GM18858 (cell line): ENCODE data around the gene TSPAN33.

ENCODE experiments used
- ATAC-seq: cut with Tn5 transposase; IDR thresholded peaks from one replicate; pipeline ENCODE4 v1.9.1; 2021; ENCODE audit not compliant: unreplicated experiment

Gene TSPAN33, protein sequence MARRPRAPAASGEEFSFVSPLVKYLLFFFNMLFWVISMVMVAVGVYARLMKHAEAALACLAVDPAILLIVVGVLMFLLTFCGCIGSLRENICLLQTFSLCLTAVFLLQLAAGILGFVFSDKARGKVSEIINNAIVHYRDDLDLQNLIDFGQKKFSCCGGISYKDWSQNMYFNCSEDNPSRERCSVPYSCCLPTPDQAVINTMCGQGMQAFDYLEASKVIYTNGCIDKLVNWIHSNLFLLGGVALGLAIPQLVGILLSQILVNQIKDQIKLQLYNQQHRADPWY

GRCh38 chr7:129144095-129144833 is at the start of gene TSPAN33:
TSS of gene TSPAN33 (plus strand) at chr7:129144707. CDS start at chr7:129144981, 274 bp downstream.
- peak; percentile 58 for ATAC-seq

GRCh38 chr7:129095258-129095657 is 49.2 kb upstream of the TSPAN33 start:
- ATAC-seq = peak; percentile 75

GRCh38 chr7:129098409-129099084 is 46.0 kb upstream of the TSPAN33 start:
- no peak for ATAC-seq

DNA sequence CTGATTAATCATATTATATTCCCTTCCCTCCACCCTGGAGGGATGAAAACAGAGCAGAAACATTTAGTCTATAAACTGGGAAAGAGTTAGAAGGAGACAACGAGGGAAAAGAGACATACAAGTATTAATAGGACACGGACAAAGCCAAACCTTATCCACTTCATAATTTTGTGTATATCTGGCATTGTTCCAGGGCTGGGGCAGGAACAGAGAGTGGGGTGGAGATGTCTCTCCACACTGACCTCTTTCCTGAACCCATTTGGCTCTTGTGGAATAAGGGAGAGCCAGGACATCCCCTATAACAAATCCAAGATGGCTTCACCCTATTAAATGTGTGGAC is 43.7 kb upstream of the TSPAN33 start:
- ATAC-seq = no peak

DNA sequence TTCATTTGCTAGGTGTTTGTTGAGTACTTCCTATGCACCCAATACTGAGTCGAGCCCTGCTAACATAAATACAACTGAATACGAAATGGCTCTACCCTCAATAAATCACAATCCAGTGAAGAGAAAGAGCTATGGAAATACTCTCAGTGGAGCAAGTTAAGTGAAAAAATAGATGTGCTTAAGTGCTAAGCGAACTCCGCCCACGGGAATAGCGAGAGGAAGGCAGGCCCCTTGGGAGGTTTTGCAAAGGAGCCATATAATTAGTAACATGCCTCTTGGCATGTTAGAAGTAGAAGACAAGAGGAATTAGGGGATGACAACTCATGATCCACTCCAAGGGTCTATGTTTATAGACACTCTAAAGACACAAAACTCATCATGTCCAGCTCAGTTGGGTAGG is 42.8 kb upstream of the TSPAN33 start:
- ATAC-seq = no peak

GRCh38 chr7:129103561-129104324 is 40.8 kb upstream of the TSPAN33 start:
- no peak for ATAC-seq

DNA sequence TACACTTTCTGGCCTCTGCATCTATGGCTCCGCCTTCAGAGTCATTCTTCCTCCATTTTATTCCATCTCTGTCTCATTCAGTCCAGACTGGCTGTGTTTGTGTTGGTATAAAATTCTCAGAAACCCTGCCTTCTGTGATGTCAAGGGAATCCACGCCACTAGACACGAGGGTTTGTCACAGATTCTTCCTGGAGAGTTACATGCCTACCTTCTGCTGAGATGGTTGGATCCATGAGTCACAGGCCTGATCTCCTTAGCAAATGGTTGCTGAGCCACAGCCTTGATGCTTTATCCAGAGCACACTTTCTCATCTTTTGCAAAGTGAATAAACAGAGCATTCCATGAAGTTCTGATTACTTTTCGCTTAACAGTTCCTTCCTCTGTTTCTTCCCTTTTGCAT is 35.9 kb upstream of the TSPAN33 start:
- ATAC-seq = no peak

- no peak for ATAC-seq
Observed at GRCh38 chr7:129110258-129110981, 34.1 kb upstream of the TSPAN33 start.

- ATAC-seq = no peak
Observed at GRCh38 chr7:129110982-129111376, 33.5 kb upstream of the TSPAN33 start.

DNA sequence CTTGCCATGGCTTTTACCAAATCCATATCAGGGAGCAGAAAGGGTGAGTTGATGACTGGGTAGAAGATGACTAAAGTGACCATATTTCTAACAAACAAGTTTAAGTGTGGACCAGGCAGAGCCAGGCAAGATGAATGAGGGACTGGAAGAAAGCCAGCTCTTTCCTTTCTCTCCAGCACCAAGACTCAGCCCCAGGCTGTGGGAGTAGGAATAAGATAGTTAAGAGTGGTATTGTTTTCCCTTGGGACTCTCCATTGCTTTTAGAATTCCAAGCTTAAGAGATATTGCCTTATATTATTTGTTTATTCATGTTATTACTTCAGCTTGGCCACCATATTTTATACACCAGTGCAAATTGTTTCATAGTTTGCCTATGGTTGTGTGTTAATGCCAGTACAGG is 28.8 kb upstream of the TSPAN33 start:
- ATAC-seq = no peak

DNA sequence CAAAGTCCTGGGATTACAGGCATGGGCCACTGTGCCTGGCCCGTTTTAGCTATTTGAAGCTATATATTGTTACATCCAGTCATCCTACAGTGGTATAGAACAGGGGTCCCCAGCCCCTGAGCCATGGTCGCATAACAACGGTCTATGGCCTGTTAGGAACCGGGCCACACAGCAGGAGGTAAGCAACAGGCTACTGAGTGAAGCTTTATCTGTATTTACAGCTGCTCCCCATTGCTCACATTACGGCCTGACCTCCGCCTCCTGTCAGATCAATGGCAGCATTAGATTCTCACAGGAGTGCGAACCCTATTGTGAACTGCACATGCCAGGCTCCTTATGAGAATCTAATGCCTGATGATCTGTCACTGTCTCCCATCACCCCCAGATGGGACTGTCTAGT is 26.3 kb upstream of the TSPAN33 start:
- ATAC-seq = no peak

DNA sequence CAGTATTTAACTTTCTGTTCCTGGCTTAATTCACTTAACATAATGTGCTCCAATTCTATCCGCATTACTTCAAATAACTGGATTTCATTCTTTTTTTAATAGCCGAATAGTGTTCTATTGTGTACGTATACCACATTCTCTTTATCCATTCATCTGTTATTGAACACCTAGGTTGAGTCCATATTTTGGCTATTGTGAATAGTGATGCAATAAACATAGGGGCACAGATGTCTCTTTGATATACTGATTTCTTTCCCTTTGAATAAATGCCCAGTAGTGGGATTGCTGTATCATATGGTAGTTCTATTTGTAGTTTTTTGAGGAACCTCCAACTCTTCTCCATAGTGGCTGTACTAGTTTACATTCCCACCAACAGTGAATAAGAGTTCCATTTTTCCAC is 25.5 kb upstream of the TSPAN33 start:
- ATAC-seq = no peak

GRCh38 chr7:129121501-129122077 is 22.9 kb upstream of the TSPAN33 start:
- peak; percentile 1 for ATAC-seq

GRCh38 chr7:129122078-129122750 is 22.3 kb upstream of the TSPAN33 start:
- peak; percentile 39 for ATAC-seq

DNA sequence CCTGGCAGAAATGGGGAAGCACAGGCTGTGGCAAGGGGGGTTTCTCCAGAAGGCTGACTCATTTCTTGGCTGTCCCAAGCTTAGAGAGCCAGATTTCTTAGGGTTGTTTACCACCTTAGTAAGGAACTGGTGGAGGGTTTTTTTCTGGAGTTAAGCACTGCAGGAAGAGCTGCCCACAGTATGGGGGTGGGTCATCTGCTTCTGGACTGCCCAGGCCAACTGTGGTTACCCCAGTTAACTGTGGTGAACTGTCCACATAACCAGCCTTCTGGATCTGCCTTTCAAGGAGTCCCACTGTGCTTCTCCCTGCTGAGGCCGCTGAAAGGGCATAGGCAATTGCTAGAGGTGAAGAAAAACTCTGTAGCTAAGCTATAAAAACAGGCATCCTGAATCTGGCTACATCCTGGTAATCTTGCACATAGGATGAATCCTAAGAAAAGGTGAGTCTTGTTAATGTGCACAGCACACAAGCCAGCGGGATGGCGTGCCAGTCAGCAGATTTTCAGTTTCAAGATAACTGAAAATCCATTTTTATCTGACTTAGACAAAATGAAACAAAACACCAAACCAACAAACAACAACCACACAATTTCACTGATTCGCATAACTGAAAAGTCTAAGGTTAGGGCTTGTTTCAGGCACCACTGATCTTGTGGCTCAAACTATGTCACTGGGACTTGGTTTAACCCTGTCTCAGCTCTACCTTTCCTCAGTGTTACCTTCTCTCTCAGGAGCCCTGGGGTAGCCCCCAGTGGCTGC is 21.6 kb upstream of the TSPAN33 start:
- peak; percentile 68 for ATAC-seq

- peak; percentile 9 for ATAC-seq
Observed at GRCh38 chr7:129123510-129123857, 21.0 kb upstream of the TSPAN33 start.

- no peak for ATAC-seq
Observed at GRCh38 chr7:129126314-129126713, 18.2 kb upstream of the TSPAN33 start.

DNA sequence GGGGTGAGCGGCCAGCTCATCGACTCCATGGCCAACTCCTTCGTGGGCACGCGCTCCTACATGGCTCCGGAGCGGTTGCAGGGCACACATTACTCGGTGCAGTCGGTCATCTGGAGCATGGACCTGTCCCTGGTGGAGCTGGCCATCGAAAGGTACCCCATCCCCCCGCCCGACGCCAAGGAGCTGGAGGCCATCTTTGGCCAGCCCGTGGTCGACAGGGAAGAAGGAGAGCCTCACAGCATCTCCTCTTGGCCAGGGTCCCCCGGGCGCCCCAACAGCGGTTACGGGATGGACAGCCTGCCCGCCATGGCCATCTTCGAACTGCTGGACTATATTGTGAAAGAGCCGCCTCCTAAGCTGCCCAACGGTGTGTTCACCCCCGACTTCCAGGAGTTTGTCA is 17.4 kb upstream of the TSPAN33 start:
- no peak for ATAC-seq

DNA sequence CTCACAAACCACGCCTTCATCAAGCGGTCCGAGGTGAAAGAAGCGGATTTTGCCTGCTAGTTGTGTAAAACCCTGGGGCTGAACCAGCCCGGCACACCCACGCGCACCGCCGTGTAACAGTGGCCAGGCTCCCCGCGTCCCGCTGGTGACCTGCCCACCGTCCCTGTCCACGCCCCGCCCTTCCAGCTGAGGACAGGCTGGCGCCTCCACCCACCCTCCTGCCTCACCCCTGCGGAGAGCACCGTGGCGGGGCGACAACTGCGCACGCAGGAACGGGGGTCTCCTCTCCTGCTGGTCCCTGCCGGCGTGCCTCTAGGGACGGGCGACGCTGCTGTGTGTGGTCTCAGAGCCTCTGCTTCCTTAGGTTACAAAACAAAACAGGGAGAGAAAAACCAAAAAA is 16.9 kb upstream of the TSPAN33 start:
- no peak for ATAC-seq
